HG03575 (cell line): ENCODE data around the gene C19orf67.

ENCODE experiments used
- ATAC-seq: cut with Tn5 transposase; IDR thresholded peaks from one replicate; pipeline ENCODE4 v1.9.1; 2021; ENCODE audit not compliant: unreplicated experiment, insufficient number of reproducible peaks, low FRiP score; ENCODE audit errors: extremely low read depth

Gene C19orf67

DNA sequence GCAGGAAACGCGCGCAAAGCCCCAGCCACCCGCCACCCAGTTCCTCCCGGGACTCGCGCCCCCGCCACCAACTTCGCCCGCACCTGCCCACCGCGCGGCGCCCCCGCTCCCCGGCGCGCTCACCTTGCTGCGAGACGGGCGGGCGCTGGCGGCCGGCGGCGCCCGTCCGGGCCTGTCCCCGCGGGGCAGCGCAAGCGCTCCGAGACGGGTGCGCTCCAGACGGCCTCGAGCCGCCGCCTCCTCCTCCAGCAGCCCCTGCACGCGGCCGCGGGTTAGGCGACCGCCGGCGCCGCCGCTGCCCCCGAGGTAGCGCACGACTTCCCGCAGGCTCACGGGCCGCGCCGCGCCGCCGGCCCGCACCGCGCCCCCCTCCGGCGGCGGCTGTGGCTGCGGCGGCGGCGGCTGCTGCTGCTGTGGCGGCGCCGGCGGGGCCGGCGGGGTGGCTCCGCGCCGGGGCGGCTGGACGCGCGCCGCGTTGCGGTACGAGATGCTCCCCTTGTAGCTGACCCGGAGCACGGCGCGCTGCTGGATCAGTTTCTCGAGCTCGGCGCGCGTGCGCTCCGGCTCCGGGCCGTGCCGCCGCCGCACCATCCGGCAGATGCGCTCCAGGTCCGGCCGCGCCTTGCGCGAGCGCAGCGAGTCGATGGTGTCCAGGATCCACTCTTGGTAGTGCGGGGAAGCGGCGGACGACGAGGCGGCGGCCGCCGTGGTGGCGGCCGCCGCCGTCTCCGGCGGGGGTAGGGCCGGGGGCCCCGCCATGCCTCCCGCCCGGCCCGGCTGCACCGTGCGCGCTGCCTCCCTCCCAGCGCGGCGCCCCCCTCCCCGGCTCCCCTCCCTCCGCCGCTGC lies 4.3 kb upstream of the C19orf67 start:
- ATAC-seq: no peak

GRCh38 chr19:14089412-14089661 lies 3.8 kb upstream of the C19orf67 start:
- ATAC-seq: no peak

- ATAC-seq: no peak
Measured at GRCh38 chr19:14088634-14089411, 3.2 kb upstream of the C19orf67 start.

DNA sequence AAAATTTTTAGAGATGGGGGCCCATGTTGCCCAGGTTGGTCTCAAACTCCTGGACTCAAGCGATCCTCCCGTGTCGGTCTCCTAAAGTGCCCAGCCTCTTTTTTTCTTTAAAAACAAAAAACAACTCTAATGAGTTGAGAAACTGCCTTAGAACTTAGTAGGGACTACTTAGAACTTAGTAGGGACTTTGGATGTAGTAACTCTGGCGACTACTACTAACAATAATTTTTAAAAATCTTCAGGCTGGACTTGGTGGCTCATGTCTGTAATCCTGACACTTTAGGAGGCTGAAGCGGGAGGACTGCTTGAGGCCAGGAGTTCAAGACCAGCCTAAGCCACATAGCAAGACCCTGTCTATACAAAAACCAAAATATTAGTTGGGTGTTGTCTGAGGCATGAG lies 515 bp upstream of the C19orf67 start:
- no peak for ATAC-seq

- ATAC-seq: no peak
Measured at GRCh38 chr19:14082675-14082960, 3.0 kb downstream of the C19orf67 start.

DNA sequence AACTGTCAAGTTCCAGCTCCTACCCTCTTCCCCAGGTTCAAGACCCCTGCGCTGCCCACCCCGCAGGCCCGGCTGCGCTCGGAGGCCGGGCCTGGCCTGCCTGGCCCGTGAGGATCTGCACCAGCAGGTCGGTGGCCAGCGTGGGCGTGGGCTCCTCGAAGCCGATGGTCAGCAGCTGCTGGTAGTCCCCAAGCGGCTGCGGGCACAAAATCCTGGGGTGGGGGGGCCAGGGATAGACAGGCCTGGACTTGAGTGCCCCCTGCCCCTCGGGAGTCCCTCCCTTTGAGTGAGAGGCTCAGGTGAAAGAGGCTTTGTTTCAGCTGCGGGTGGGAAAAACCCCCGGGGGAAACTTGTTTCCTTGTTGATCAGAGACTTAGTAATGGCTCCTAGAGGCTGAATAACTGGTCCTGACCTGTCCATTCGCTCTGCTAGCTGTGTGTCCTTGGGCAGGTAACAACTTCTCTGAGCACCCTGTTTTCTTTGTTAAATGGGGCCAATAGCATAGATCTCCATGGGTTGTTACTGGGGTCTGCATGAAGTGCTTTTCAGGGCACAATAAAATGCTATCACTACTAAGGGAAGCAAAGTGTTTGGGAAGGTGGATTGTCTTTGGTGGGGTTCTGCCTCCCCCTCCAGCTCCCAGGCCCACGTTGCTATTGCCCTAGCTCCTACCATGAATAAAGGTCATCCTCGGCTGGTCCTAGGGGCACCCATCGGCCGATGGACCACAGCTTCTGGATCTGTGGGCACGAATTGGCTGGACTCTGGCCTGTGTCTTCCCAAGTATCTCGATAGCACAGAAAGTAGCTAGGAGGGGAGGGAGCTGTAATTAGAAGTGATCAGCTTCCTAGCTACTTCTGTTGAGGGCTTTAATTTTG lies 3.5 kb downstream of the C19orf67 start:
- no peak for ATAC-seq

DNA sequence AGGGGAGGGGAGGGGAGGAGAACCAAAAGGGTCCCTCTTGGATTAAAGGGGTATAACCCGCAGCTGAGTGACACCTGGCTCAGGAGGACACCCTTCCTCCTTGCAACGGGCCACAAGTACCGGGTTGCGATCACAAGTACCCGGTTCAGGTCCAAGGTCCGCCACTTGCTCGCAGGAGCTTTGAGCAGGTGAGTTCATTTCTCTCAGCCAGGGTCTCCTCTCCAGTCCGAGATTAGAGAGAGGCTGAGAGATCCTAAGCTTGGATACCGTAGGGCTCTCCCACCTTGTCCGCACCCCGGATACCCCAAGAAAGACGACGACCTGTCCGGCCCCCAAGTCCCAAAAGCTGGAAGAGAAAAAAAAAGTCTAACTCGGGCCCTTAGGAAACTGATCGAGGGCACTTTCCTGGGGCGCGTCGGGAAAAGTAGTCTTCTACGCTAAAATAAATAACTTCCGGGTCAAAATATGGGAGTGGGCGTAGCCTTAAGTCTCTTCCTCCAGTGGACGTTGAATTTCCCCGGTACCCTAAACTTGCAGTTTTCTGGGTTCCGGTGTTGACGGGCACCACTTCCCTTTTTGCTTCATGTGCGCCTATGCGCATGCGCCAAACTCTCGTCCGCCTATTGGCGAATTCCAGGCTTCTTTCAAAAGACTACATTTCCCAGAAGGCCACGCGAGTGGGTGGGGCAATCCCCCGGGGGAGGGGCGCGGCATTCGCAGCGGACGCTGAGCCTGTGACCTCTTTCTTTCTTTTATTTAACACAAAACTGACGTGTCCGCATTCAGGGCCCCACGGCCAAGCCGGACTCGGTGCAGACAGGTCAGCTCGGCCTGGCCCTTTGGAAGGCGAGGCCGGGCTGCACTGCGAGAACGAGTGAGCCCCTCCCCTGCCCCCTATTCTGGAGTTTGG lies 4.4 kb downstream of the C19orf67 start:
- ATAC-seq: peak; percentile 63

DNA sequence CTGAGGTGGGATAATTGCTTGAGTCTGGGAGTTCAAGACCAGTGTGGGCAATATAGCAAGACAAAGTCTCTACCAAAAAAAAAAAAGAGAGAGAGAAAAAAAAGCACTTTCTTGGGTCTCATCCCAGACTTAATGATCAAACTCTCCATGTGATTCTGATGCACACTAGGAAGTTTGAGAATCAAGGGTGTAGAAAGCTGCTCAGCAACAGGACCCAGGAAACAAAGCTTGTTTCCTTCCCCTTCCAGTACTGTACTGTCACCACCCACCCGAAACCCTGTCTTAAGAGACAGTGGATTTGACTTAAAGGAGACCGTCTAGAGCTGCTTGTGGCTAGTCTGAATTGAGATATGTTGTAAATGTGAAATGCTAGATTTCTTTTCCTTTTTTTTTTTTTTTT lies 7.2 kb downstream of the C19orf67 start:
- ATAC-seq: no peak

DNA sequence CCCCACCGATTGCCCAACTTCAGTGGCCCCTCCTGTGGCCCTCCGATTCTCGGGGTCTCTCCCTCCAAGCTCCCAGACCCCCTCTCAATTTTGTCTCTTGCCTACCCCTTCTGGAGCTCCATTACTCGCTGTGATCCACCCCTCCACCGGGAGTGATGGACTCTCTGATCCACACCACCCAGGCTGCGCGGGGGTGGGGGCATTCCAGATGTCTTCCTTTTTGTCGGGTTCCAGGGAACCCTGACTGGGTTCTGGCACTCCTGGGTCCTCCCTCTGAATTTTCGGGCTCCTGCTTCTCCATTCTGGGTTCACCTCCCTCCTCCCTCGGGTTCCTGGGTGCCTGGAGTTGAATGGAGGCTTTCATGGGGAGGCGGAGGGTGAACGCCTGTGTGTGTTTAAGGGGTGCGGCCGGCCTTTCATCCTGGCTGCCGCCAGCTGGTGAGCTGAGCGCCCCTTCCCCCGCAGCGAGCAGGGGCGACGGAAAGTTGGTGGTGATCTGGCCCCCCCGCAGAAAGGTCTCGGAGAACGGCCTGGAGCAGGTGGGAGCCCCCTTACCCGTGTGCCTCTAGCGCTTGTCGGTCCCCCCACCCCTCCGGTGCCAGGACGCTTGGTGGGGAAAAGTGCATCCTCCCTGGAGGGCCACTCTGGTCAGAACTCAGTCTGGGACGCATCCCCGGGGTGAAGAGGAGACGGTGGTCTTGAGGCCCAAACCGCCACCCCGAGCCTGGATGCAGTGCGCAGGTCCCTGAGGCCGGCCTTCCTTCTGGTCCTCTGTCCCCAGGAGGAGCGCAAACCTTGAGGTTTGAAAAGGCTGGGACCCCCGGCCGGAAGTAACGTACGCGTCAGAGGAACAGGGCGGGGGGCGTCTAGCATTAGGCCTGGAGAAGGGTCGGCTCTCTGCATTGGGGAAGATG lies 11.4 kb downstream of the C19orf67 start:
- ATAC-seq: no peak

GRCh38 chr19:14073261-14073924 lies 12.2 kb downstream of the C19orf67 start:
- no peak for ATAC-seq

GRCh38 chr19:14072535-14073260 lies 12.9 kb downstream of the C19orf67 start, which contains the start of gene MISP3:
MISP3 (plus strand) TSS chr19:14072786; CDS start chr19:14073310, 524 bp downstream.
- ATAC-seq: no peak

GRCh38 chr19:14070268-14071050 lies 15.1 kb downstream of the C19orf67 start:
- ATAC-seq: no peak

DNA sequence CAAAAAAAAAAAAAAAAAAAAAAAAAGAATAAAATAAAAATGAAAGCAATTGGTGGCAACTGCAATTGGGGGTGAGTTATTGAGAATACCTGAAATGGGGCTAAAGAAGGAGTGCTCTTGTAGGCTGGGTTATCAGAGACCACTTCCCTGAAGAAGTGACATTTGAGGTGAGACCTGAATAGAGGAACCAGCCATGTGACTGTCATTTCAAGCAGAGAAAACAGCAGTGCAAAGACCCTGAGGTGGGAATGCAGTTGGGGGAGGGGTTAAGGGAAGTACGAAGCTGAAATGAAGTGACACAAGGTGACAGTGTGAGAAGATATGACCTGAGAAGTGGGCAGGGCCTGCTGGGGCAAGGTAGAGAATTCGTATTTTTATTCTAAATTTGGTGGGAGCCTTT lies 19.4 kb downstream of the C19orf67 start:
- no peak for ATAC-seq

DNA sequence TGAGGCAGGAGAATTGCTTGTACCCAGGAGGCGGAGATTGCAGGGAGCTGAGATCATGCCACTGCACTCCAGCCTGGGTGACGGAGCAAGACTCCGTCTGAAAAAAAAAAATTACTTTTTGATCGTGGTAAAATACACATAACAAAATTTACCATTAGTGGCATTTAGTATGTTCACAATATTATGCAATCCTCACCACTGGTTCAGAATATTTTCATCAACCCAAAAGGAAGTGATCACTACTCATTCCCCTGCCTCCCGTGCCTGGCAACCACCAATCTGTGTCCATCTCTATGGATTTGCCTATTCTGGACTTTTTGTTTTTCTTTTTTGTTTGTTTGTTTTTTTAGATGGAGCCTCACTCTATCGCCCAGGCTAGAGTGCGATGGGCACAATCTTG lies 22.5 kb downstream of the C19orf67 start:
- ATAC-seq: no peak

DNA sequence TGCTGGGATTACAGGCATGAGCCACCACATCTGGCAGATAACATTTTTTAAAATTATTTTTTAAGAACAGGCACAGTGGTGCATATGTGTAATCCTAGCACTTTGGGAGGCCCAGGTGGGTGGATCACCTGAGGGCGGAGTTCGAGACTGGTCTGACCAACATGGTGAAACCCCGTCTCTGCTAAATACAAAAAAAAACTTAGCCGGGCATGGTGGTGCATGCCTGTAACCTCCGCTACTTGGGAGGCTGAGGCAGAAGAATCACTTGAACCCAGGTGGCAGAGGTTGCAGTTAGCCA lies 23.1 kb downstream of the C19orf67 start:
- no peak for ATAC-seq
